Effector memory CD8-positive, alpha-beta T cell (primary cell): ENCODE results near the gene SLC27A4.

Experiments used
- ATAC-seq: fragments of 150-1000 bp; cut with Tn5 transposase; replicated peaks from 2 replicates; pipeline ENCODE4 v1.10.0; 2021; ENCODE audit warnings: mild to moderate bottlenecking, moderate library complexity
- DNase-seq, 3 experiments: peaks; one replicate each; pipeline ENCODE4 v3.0.0; 2021
- H3K27ac Mint-ChIP-seq, 2 donors: one replicate each; pipeline ENCODE4 v1.8.0; 2022; ENCODE audit warnings: mild to moderate bottlenecking in 2 of 2, mixed read lengths in 2 of 2, moderate library complexity in 2 of 2
- H3K27me3 Mint-ChIP-seq, 2 donors: one replicate each; pipeline ENCODE4 v1.8.0; 2022; ENCODE audit warnings: mixed read lengths in 2 of 2
- H3K36me3 Mint-ChIP-seq: one replicate; pipeline ENCODE4 v1.8.0; 2022; ENCODE audit warnings: mild to moderate bottlenecking, moderate library complexity, mixed read lengths; ENCODE audit not compliant: insufficient read depth
- H3K4me1 Mint-ChIP-seq, 2 donors: one replicate each; pipeline ENCODE4 v1.8.0; 2022; ENCODE audit warnings: low read depth in 2 of 2, mixed read lengths in 2 of 2
- H3K4me3 Mint-ChIP-seq, 2 donors: one replicate each; pipeline ENCODE4 v1.8.0; 2022; ENCODE audit warnings: mild to moderate bottlenecking in 2 of 2, mixed read lengths in 2 of 2, moderate library complexity in 2 of 2
- H3K9me3 Mint-ChIP-seq, 2 donors: one replicate each; pipeline ENCODE4 v1.8.0; 2022; ENCODE audit warnings: mixed read lengths in 2 of 2

SLC27A4 gene

DNA sequence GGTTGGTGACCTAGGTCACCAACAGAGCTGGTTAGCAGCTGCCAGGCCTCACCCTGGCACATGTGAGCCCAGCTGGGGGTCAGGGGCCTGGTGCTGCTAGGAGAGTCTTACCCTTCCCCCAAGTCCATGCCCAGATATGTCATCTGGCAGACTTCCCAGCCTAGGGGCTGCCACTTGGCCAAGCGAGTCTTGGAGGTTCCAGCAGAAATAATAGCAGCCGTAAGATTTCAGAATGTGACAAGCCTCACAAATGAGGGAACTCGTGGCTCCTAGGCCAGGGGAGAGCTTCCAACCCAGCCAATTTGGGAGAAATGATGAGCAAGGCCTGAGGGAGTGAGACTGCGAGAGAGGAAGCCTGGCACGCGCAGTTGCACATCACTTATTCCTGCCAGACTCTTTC lies 41.9 kb downstream of the SLC27A4 start:
- no peaks in the 10 kb centered on the region for H3K27me3 Mint-ChIP-seq
- no peak overlapping the region for H3K27ac Mint-ChIP-seq
- peaks cover 3 to 9% of the 10 kb centered on the region in 2 donors for H3K4me1 Mint-ChIP-seq
- no peaks in the 10 kb centered on the region for H3K9me3 Mint-ChIP-seq
- DNase-seq (no peak), ATAC-seq (no peak)
- peaks cover 35% of the 10 kb centered on the region for H3K36me3 Mint-ChIP-seq
- H3K4me3 Mint-ChIP-seq = no peak overlapping the region

- Mint-ChIP-seq H3K27me3 (no peaks in the 10 kb centered on the region), H3K36me3 (peaks cover 34% of the 10 kb centered on the region), H3K4me1 (peaks cover 3 to 9% of the 10 kb centered on the region in 2 donors), H3K27ac (no peak overlapping the region), H3K9me3 (no peaks in the 10 kb centered on the region), H3K4me3 (no peak overlapping the region)
- DNase-seq (no peak), ATAC-seq (no peak)
Observed at GRCh38 chr9:128383007-128383753, 42.9 kb downstream of the SLC27A4 start.

DNA sequence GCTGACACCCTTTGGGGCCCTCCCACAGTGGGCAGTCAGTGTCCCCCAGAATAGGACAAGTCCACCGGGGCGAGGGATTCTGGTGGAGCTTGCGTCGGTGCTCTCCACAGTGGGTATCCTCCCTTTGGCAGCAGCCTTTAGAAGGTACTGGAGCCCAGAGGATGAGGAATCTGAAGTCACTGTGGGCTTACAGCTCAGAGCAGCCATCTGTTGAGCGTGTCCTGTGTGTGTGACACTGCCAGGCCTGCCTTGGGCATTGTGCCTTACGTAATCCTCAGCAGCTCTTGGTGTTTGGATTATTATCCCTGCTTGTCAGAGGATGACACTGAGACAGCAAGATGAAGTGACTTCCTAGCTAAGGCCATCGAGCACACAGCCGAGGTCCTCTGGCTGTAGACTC lies 43.5 kb downstream of the SLC27A4 start:
- Mint-ChIP-seq H3K4me3 (no peak overlapping the region), H3K4me1 (peaks cover 3 to 9% of the 10 kb centered on the region in 2 donors), H3K9me3 (no peaks in the 10 kb centered on the region), H3K36me3 (peaks cover 28% of the 10 kb centered on the region), H3K27ac (no peak overlapping the region), H3K27me3 (no peaks in the 10 kb centered on the region)
- no peak for ATAC-seq
- no peak for DNase-seq

DNA sequence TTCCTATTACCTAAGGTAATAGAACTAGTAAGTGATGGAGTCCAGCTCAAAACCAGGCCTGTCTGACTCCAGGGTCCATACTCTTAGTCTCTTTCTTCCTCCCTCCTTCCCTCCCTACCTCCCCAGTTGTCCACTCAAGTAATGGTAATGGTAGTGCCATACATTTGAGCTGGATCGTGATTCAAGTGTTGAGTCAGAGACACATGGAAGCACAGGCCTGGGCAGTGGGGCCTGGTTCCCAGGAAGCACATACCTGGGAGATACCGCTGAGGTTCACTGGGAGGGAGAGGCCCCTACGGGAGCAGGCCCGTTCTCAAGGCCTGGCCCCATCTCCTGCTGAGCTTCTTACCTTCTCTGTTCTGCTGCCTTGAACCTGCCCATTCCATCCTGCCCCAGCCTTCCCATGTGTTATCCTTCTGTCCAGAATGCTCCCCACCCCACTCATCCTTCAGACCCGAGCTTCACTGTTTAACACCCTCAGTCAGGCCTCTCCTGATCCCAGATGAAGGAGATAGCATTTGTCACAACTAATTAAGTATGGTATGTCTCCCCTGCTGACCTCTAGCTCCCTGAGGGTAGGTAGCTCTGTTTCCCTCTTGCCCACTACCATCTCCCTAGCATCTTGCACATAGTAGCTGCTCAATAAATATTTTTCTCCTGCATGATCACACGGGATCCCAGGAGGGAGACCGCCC lies 44.6 kb downstream of the SLC27A4 start:
- Mint-ChIP-seq H3K27ac (no peak overlapping the region), H3K4me3 (no peak overlapping the region), H3K9me3 (no peaks in the 10 kb centered on the region), H3K36me3 (peaks cover 27% of the 10 kb centered on the region), H3K4me1 (peaks cover 3 to 6% of the 10 kb centered on the region in 2 donors), H3K27me3 (no peaks in the 10 kb centered on the region)
- ATAC-seq (no peak), DNase-seq (no peak)

DNA sequence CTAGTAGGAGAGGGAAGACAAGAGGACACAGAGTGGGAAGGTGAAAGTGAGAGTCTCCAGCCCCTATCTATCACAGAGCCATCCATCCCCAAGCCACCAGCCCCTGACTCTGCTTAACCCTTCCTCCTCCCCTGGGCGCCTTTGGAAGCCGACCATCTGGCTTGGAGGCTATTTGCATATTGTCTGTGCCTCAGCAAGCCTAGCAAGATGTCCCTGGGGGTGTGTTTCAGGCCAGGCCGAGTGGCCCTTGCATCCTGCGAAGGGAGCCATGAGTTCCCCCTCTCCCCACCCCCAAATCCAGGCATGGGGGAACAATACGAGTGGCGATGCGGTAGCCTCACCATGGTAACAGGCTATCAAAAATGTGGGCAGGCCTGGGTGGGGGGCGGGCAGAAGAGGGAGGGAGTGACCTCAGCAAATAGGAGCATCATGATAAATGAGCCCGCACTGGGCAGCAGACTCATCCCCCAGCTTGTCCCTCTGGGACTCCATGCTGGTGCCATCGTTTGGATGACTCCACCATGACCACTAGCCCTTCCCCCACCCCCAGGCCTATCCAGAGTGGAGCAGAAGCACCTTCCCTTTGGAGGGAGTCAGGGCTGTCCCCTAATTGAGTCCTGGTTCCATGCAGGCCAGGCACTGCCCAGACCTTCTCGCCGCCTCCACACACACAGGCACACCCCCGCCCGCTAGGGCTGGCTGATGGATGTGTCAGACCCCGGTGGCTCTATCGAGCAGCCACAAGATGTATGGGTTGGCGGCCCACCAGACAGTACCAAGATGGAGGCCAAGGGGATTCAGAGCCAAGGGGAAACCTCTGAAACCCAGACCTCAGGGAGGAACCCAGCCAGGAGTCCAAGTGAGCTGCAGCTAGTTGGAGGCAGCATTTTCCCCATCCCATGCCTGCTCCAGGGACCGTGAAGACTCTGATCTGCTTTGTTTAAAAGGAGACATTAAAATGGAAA lies 45.5 kb downstream of the SLC27A4 start:
- Mint-ChIP-seq H3K4me1 (peaks cover 3 to 5% of the 10 kb centered on the region in 2 donors), H3K4me3 (no peak overlapping the region), H3K27me3 (no peaks in the 10 kb centered on the region), H3K36me3 (peaks cover 20% of the 10 kb centered on the region), H3K27ac (no peak overlapping the region), H3K9me3 (no peaks in the 10 kb centered on the region)
- ATAC-seq (no peak), DNase-seq (no peak)

GRCh38 chr9:128388150-128388549 lies 47.8 kb downstream of the SLC27A4 start:
- DNase-seq = no peak
- ATAC-seq = no peak
- no peaks in the 10 kb centered on the region for H3K27me3 Mint-ChIP-seq
- H3K36me3 Mint-ChIP-seq = peaks cover 27% of the 10 kb centered on the region
- H3K27ac Mint-ChIP-seq = no peak overlapping the region
- H3K4me3 Mint-ChIP-seq = no peak overlapping the region
- no peaks in the 10 kb centered on the region for H3K9me3 Mint-ChIP-seq
- H3K4me1 Mint-ChIP-seq = peaks cover 0 to 3% of the 10 kb centered on the region in 2 donors

DNA sequence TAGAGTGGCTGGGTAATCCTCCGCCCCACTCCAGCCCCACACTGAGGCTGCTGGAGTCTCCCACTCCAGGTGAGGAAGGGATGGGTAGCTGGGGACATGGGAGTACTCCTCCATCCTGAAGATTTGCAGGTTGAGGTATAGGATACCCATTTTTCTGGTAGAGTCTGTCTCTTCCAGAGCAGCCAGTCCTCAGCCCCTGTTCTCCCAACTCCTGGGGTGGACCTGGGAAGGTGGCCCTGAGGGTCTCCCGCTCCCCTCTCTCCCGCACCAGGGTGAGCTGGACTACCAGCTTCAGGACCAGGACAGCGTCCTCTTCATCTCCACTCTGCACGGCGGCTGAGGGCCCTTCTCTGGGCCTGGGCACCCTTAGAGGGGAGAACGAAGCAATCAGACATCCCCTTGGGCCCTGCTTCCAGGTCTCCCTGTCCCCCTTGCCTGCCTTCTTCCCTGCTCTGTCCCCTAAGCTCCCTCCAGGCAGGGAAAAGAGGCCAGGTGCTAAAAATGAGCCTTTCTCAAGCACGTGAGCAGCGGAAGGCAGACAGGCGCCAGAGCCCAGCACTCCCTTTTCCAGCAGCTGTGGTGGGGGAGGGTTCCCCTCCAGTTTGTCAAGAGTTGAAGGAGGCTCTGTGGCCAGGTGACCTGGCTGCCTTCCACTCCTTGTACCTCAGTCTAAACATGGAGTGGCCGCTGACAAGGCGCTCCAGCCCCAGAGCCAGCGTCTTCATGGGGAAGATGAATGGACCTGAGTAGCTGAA lies 49.2 kb downstream of the SLC27A4 start:
- peaks cover 0 to 3% of the 10 kb centered on the region in 2 donors for H3K4me1 Mint-ChIP-seq
- H3K27me3 Mint-ChIP-seq = no peaks in the 10 kb centered on the region
- ATAC-seq (no peak), DNase-seq (no peak)
- no peak overlapping the region for H3K27ac Mint-ChIP-seq
- no peaks in the 10 kb centered on the region for H3K9me3 Mint-ChIP-seq
- peaks cover 27% of the 10 kb centered on the region for H3K36me3 Mint-ChIP-seq
- no peak overlapping the region for H3K4me3 Mint-ChIP-seq

DNA sequence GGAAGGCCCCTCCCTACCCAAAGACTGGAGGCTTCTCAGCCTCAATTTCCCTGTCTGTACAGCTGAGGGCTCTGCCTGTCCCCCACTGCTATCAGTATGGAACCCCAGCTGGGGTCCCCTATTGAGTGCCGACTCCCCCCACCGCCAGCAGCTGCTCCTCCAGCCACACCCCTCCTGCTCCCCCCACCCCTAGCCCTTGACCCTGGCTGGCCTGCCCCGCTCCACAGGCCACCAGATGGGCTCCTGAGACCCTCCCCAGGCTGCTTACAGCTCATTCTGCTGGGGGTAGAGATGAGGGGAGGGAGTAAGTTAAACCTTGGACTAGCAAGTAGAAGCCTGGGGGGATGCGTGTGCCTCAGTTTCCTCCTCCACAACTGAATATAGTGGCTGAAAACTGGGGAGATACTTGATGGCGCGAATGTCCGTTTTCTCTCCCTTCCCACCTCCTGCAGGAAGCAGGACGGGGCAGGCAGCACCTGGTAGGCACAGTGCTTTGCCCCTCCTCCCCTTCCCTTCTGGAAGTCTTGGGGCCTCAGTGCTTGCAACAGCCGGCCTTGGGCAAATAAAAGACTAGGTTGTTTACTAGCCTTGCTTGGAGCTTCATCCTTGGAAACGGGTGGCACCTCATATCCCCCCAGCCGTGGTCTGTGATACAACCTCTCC lies 50.0 kb downstream of the SLC27A4 start:
- H3K36me3 Mint-ChIP-seq = peaks cover 24% of the 10 kb centered on the region

GRCh38 chr9:128390813-128391711 lies 50.7 kb downstream of the SLC27A4 start:
- H3K27me3 Mint-ChIP-seq = no peaks in the 10 kb centered on the region
- no peak overlapping the region for H3K4me3 Mint-ChIP-seq
- ATAC-seq = no peak
- H3K9me3 Mint-ChIP-seq = no peaks in the 10 kb centered on the region
- peaks cover 24% of the 10 kb centered on the region for H3K36me3 Mint-ChIP-seq
- H3K4me1 Mint-ChIP-seq = no peaks in the 10 kb centered on the region
- no peak for DNase-seq
- H3K27ac Mint-ChIP-seq = no peak overlapping the region

More for the DNA sequence above, 50.0 kb downstream of the SLC27A4 start:
- Mint-ChIP-seq H3K9me3 (no peaks in the 10 kb centered on the region), H3K4me1 (peaks cover 0 to under 1% of the 10 kb centered on the region in 2 donors), H3K27me3 (no peaks in the 10 kb centered on the region), H3K4me3 (no peak overlapping the region), H3K27ac (no peak overlapping the region)
- DNase-seq (no peak), ATAC-seq (no peak)

DNA sequence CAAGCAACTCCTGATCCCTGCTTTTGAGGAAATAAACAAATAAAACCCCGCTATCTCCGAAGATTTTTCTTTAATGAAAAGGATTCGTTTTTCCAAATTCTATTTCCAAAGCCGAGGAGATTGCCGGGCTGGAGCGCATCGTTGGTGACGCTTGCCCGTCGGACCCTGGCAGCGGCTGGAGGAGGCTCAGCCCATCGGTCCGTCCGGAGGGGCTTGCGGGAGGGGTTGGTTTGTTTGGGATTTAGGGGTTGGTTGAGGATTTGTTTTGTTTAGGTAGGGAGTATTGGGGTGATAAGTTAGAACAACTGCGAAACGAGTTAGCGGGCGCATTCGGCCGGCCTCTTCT lies 51.6 kb downstream of the SLC27A4 start:
- no peak overlapping the region for H3K27ac Mint-ChIP-seq
- peaks cover 0 to 4% of the 10 kb centered on the region in 2 donors for H3K27me3 Mint-ChIP-seq
- H3K4me3 Mint-ChIP-seq = no peak overlapping the region
- H3K36me3 Mint-ChIP-seq = peaks cover 24% of the 10 kb centered on the region
- H3K9me3 Mint-ChIP-seq = no peaks in the 10 kb centered on the region
- ATAC-seq = no peak
- DNase-seq = no peak
- H3K4me1 Mint-ChIP-seq = peaks cover 2% of the 10 kb centered on the region in 2 donors

DNA sequence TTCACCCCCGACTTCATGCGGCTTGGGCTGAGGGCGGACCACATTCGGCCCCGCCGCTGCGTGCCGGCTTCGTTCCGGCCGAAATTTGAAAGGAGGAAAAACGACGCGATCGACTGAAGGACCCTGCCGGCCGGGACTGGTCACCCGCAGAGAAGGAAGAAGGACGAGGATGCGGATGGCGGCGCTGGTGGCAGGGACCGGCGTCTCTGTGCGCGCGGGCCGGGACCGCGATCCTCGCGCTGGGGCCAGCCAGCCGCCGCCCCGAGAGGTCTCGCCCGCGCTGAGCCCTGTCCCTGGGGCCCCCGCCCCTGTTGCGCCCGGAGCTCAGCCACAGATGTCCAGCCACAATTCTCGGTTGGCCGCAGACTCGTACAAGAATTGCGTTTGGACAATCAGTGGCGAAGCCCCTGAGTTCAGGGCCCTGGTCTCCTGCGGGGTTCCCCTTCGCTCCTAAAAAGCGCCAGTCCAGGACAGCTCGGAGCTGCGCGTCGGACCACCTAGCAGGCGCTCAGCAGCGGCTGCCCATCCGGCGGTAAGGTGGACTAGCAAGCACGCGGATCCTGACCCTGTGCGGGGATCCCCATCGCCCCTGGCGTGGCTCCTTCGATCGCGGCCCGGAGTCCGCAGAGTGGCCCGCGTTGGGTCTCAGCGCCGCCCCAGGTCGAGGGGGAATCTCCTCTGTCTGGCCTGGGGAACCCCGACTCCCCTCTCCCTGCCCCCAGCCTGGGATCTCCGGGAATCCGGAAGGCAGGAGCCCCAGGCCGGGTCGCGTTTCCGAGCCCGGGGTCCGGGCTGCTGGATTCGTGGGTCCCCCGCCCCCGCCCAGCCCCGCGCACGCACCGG lies 52.2 kb downstream of the SLC27A4 start:
- DNase-seq (no peak), ATAC-seq (no peak)
- no peak overlapping the region for H3K27ac Mint-ChIP-seq
- peaks cover 0 to 9% of the 10 kb centered on the region in 2 donors for H3K27me3 Mint-ChIP-seq
- no peak overlapping the region for H3K4me3 Mint-ChIP-seq
- H3K36me3 Mint-ChIP-seq = peaks cover 23% of the 10 kb centered on the region
- H3K9me3 Mint-ChIP-seq = no peaks in the 10 kb centered on the region
- peaks cover 6 to 8% of the 10 kb centered on the region in 2 donors for H3K4me1 Mint-ChIP-seq
